Spinal cord (tissue), 10 donors: Measurements from ENCODE around the gene CALML3. TPM values are rescaled to one million over a fixed set of nuclear protein-coding genes. Genes with fewer than 3 reads are reported as not detected.

Source experiments
- DNase-seq, 6 donors: peaks; one replicate each; pipeline versions ENCODE4 v3.0.0 to v3.0.0-alpha.2; 2013 to 2015; ENCODE audit warnings: low spot score in 6 of 6, low read depth in 4 of 6
- H3K27ac ChIP-seq: one replicate; pipeline ENCODE4 v1.5.1; 2013; ENCODE audit warnings: low read depth, low read length, control low read depth
- H3K27me3 ChIP-seq: one replicate; pipeline ENCODE4 v1.6.1; 2013; ENCODE audit warnings: low read length; ENCODE audit not compliant: control insufficient read depth, insufficient read depth
- H3K36me3 ChIP-seq: one replicate; pipeline ENCODE4 v1.6.1; 2013; ENCODE audit warnings: low read length; ENCODE audit not compliant: control insufficient read depth, insufficient read depth
- H3K4me1 ChIP-seq: one replicate; pipeline ENCODE4 v1.6.1; 2013; ENCODE audit warnings: low read length; ENCODE audit not compliant: control insufficient read depth, insufficient read depth
- H3K4me3 ChIP-seq: one replicate; pipeline ENCODE4 v1.5.1; 2013; ENCODE audit warnings: low read depth, low read length, control low read depth
- H3K9me3 ChIP-seq: one replicate; pipeline ENCODE4 v1.6.1; 2013; ENCODE audit warnings: low read length; ENCODE audit not compliant: control insufficient read depth, insufficient read depth
- WGBS: methylation state at CpG from one replicate; pipeline ENCODE4 v1.1.5; 2013; ENCODE audit warnings: missing lambda C conversion rate; ENCODE audit not compliant: insufficient coverage; 5-methylcytosine and 5-hydroxymethylcytosine counted together
- polyA plus RNA-seq, 2 donors: library from polyadenylated mRNA; unstranded; fragments of 120-200 nt; gene quantifications; one replicate each; pipeline ENCODE4 v1.2.1, GENCODE V29; 2013; ENCODE audit not compliant: insufficient read length in 2 of 2
- total RNA-seq, 2 donors: library from RNA; depleted of rRNA in 1 of 2; stranded (reverse); fragments of 120-200 nt in 1 of 2; fragments of >200 nt in 1 of 2; gene quantifications; one replicate each; pipeline versions ENCODE4 v1.2.3 to v1.2.4, GENCODE V29; 2013 to 2014
- donor health status: healthy.

The CALML3 gene
- total and polyA plus RNA-seq, 4 donors, result 0.08 TPM; not detected in 3

DNA sequence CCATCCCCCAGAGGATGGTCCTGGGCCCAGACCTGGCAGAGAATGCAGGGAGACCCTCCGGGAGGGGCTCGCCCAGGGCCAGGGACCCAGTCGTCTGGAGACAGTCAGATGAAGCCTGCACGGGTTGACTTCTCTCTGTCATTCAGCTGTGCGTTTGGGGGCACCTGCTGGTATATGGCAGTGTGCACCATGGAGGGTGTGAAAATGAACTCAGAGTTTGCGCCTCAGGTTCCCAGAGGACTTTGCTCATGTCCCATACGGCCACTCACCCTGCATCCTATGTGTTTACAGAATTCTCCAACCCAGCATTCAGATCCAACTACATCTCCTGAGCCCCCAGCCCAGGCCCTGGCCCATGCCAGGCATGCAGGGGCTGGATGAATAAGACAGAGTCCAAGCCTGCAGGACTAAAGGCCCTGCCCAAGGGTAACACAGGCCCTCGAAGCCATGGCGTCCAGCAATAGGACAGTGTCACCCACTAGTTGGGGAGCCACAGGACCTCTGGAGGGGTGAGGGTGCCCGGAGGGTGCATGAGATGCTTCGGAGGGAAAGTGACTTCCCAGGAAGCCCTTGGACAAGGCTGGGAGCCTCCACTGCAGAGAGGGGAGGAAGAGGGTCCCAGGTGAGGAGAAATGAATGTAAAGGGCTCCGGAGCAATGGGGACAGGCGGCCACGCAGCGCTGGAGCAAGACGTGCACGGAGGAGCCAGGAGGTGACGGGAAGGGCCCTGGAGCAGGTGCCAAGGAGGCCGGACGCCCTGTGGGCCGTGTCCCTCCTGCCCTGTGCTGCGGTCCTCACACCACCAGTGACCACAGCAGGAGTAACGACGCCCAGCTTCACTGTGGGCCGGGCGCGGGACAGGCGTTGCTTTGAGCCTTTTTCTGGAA, 36.3 kb downstream of the CALML3 start:
- WGBS, result 90% methylated on average over 28 of the region's 28 CpGs
- H3K27ac ChIP-seq, result peak overlapping the region; percentile 7
- no peaks in the 10 kb centered on the region for H3K9me3 ChIP-seq
- H3K36me3 ChIP-seq, result no peaks in the 10 kb centered on the region
- H3K27me3 ChIP-seq, result no peaks in the 10 kb centered on the region
- no peak overlapping the region for H3K4me3 ChIP-seq
- H3K4me1 ChIP-seq, result peaks cover 26% of the 10 kb centered on the region
- no peak for DNase-seq

DNA sequence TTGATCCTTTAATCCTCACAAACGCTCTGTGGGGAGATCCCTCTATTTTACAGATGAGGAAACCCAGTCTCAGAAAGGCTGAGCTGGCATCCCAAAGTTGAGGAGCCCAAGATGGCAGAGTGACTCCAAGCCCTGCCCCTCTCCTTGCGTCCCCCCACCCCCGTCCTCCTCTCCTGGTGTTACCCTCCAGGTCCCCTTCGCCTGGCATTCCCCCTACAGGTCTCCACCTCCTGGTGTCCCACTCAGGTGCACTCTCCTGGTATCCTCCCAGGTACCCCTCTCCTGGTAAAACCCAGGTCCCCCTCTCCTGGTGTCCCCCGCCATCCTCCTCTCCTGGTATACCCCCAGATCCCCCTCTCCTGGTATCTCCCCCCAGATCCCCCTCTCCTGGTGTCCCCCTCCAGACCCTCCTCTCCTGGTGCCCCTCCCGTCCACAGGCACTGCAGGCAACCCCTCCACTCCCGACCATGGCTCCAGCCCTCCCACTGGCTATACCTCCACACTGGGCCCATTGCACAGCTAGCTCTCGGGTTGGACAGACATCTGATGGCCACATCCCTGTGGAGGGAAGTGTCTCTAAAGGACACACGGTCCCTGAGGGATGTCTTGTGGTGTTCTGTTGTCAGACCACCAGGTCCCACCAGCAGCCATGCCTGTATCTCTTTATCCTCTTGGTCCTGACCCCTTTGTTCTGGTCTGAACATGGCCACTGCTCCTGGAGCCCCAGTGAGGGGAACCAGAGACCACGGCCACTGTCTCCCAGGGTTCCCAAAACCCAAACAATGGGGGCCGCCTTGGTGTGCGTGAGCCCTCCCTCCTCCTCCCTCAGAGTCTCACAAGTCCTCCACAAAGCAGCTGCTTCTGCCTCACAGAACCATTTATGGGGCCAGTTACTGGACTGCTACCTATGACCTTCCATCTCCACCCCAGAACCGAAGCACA, 37.2 kb downstream of the CALML3 start:
- no peak for DNase-seq
- H3K4me1 ChIP-seq, result peaks cover 26% of the 10 kb centered on the region
- H3K9me3 ChIP-seq, result no peaks in the 10 kb centered on the region
- no peaks in the 10 kb centered on the region for H3K27me3 ChIP-seq
- 81% methylated on average over 7 of the region's 13 CpGs for WGBS
- H3K36me3 ChIP-seq, result no peaks in the 10 kb centered on the region
- H3K27ac ChIP-seq, result no peak overlapping the region
- H3K4me3 ChIP-seq, result no peak overlapping the region

- Histone ChIP-seq H3K27ac (no peak overlapping the region), H3K36me3 (no peaks in the 10 kb centered on the region), H3K4me3 (no peak overlapping the region), H3K4me1 (peaks cover 17% of the 10 kb centered on the region), H3K9me3 (no peaks in the 10 kb centered on the region), H3K27me3 (no peaks in the 10 kb centered on the region)
- 47% methylated on average over 19 of the region's 21 CpGs for WGBS
- DNase-seq, result peak in 1 of 6 donors; percentile 4
Observed at GRCh38 chr10:5563321-5563961, 38.7 kb downstream of the CALML3 start.

DNA sequence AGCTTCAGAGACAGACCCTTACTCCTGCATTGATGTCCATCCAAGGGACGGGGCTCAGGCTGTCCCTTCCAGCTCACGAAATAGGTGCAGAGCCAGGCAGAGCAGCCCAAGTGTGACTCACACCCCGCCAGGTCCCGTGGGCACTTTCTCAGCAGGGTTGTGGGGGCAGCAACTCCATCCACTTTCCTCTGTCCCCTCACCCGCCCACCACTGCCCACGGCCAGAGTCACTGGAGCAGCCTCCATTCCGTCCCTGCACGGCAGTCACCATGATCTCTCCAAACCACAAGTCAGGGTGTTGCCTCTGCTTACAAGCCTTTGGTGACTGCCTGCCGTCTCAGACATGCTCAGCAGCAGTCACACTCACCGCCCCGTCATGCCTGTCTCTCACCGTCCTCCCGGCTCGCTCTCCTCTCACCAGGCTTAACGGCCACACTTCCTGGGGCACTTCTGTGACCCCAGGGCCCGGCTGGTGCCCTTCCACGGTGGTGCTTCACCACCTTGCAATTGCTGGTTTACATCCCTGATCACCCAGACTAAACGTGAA, 39.3 kb downstream of the CALML3 start:
- H3K27ac ChIP-seq, result no peak overlapping the region

DNA sequence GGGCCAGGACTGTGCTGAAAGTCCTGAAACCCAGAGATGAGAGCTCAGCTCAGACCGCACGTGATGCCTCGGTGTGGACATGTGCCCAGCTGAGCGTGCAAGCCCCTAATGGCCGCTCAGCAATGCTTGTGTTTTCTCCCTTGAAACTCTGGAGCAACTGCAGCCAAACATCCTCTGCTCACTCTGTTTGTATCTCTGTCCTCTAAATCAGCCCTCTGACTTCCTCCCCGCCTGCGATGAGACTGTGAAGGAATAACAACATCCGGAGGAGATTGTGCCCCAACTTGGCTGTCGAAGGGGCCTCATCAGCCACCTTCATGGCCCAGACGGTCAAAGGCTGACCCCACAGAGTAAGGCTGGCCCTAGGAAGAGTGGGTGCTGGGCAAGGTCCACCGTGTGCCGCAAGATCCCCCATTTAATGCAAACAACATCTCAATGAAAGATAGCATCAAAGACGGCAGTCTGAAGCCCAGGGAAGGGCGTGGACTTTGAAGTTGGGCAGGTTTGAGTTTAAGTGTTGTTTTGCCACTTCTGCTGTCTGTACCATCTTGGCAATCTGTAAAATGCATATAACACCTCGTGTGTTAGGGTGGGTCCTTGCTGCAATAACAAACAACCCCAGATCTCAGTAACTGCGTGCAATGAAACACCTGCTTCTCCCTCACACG, 39.9 kb downstream of the CALML3 start:
- H3K4me1 ChIP-seq, result peaks cover 16% of the 10 kb centered on the region
- H3K9me3 ChIP-seq, result no peaks in the 10 kb centered on the region
- H3K27ac ChIP-seq, result no peak overlapping the region
- WGBS, result 72% methylated on average over 10 of the region's 17 CpGs
- no peaks in the 10 kb centered on the region for H3K36me3 ChIP-seq
- no peaks in the 10 kb centered on the region for H3K27me3 ChIP-seq
- no peak overlapping the region for H3K4me3 ChIP-seq
- no peak for DNase-seq

More for the DNA sequence above, 39.3 kb downstream of the CALML3 start:
- H3K4me1 ChIP-seq, result peaks cover 16% of the 10 kb centered on the region
- 76% methylated on average over 16 of the region's 18 CpGs for WGBS
- no peak for DNase-seq
- no peak overlapping the region for H3K4me3 ChIP-seq
- no peaks in the 10 kb centered on the region for H3K27me3 ChIP-seq
- no peaks in the 10 kb centered on the region for H3K36me3 ChIP-seq
- no peaks in the 10 kb centered on the region for H3K9me3 ChIP-seq

- no peaks in the 10 kb centered on the region for H3K9me3 ChIP-seq
- no peak for DNase-seq
- 97% methylated on average over 6 of the region's 8 CpGs for WGBS
- H3K36me3 ChIP-seq, result no peaks in the 10 kb centered on the region
- H3K27ac ChIP-seq, result no peak overlapping the region
- peaks cover 17% of the 10 kb centered on the region for H3K4me1 ChIP-seq
- H3K4me3 ChIP-seq, result no peak overlapping the region
- H3K27me3 ChIP-seq, result no peaks in the 10 kb centered on the region
Observed at GRCh38 chr10:5565205-5565545, 40.4 kb downstream of the CALML3 start.

DNA sequence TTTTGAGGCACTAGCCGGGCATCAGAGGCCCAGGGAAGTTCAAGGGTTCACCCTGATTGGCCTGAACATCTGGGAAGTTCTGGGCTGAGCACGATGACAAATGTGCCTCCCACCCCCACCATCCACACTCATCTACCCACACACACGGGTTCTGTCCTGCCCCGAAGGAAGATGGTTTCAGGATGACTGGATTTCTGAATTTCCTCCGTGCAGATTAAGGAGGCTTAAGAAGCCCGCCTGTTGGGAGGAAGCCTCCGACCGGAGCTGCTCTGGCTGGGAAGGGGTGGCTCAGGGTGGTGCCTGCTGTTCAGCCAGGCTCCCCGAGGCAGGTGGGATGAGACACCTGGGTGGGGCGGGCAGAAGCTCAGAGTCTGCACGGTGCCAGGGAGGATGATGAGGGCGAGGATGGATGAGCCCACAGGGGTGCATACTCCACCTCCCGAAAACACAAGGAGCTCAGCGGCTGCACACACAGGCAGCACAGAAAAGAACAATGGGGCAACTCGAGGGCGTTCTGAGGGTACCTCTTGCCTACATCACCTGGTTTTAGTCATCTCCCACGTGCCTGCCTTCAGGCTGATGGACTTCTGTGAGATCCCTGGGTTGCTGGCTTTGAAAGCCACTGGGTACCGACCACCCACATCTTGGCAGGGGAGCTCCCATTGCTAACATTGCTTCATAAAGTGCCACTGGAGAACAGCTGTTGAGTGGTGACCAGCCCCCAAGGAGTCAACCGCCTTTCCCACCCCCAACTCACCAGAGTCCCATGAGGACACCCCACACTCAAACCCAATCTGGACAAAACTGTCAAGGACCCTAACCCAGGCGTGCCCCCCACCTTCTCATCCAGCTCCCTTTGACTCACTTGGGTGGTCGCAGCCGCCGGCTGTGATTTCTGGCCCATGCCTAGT, 41.2 kb downstream of the CALML3 start:
- Histone ChIP-seq H3K9me3 (no peaks in the 10 kb centered on the region), H3K4me1 (peaks cover 19% of the 10 kb centered on the region), H3K36me3 (no peaks in the 10 kb centered on the region), H3K27me3 (no peaks in the 10 kb centered on the region), H3K27ac (no peak overlapping the region), H3K4me3 (no peak overlapping the region)
- 94% methylated on average over 18 of the region's 23 CpGs for WGBS
- DNase-seq, result no peak

DNA sequence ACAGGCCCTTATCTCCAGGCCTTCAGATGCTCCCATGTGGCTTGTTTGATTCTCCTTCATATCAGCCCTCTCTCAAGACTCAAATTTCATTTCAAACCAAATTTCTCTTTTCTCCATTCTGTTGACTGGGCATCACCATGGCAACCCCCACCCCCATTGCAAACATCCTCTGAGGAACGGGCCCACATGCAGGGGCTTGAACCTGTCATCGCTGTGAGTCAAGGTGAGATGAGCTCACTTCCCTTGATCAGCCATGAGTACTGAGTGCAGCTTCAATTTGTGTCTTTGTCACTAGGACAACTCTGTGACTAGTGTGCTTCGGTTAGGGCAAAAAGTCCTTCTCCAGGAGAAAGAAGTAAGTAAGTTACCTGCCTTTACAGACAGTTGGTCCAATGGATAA, 41.9 kb downstream of the CALML3 start:
- no peaks in the 10 kb centered on the region for H3K27me3 ChIP-seq
- peaks cover 19% of the 10 kb centered on the region for H3K4me1 ChIP-seq
- no peaks in the 10 kb centered on the region for H3K36me3 ChIP-seq
- no CpG with 5 or more reads among the region's 3 CpGs for WGBS
- H3K27ac ChIP-seq, result no peak overlapping the region
- DNase-seq, result no peak
- no peak overlapping the region for H3K4me3 ChIP-seq
- no peaks in the 10 kb centered on the region for H3K9me3 ChIP-seq
